GM12865 (cell line): ENCODE measurements around the gene POGK.

ENCODE experiments used
- DNase-seq: peaks from one replicate; pipeline ENCODE4 v3.0.0; 2010; ENCODE audit warnings: low read depth
- H3K4me3 ChIP-seq: 2 replicates; pipeline ENCODE4 v1.5.1; 2011; ENCODE audit warnings: mild to moderate bottlenecking, low read depth, low read length, control low read depth
- CTCF ChIP-seq: IDR thresholded peaks from 2 replicates; pipeline ENCODE4 v1.5.1; 2011; ENCODE audit warnings: low read length, control low read depth, low read depth, inconsistent platforms; ENCODE audit not compliant: insufficient read depth; ENCODE audit errors: missing control alignments

Gene POGK

GRCh38 chr1:166843322-166843721 is 4.0 kb downstream of the POGK start:
- no peak for DNase-seq
- H3K4me3 ChIP-seq: no peak overlapping the region
- TF ChIP-seq CTCF: no peak

DNA sequence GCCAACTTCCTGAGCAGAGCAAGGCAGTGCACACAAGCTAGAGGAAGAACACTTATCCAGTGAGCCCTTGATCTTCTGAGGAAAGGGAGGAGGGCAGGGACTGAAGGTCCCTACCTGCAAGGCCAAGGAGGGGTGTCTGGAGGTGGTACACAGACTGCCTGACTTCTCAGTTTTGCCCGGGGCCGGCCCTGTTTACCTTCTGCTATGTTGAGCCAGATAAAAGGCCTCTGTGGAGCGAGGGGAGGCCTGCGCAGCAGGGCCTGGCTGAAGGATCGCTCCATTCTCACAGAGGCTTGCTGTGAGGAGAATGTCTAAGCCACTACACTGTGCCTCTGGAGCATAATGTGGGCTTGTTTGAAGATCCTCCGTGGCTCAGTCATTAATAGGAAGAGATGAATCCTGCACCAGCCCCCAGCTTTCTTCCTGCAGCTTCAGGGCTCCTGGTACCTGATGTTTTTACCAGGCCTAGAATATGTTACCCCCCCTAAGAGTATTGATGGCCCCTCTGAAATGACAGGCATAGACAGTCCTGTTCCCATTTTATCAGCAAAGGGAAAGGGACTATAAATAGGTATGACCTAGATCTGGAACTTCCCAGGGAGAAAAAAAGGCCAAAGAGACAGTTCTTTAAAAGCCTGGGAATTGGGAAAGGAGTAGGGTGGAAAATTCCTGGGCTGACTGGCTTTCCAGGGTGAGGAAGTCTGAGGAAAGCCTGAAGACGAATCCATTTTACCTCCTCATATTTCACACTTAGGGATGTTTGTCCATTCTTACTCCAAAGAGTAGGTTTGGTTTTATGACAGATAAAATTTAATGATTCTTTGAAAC is 4.7 kb downstream of the POGK start:
- H3K4me3 ChIP-seq: no peak overlapping the region
- TF ChIP-seq CTCF: no peak
- DNase-seq: no peak

GRCh38 chr1:166844791-166845190 is 5.5 kb downstream of the POGK start:
- no peak for DNase-seq
- TF ChIP-seq CTCF: no peak
- H3K4me3 ChIP-seq: no peak overlapping the region

- no peak overlapping the region for H3K4me3 ChIP-seq
- DNase-seq: no peak
- no peak for TF ChIP-seq CTCF
Measured at GRCh38 chr1:166848193-166848592, 8.9 kb downstream of the POGK start.

GRCh38 chr1:166849135-166849534 is 9.9 kb downstream of the POGK start:
- H3K4me3 ChIP-seq: no peak overlapping the region
- no peak for TF ChIP-seq CTCF
- no peak for DNase-seq

GRCh38 chr1:166852918-166853317 is 13.6 kb downstream of the POGK start:
- no peak for TF ChIP-seq CTCF
- no peak for DNase-seq
- no peak overlapping the region for H3K4me3 ChIP-seq

DNA sequence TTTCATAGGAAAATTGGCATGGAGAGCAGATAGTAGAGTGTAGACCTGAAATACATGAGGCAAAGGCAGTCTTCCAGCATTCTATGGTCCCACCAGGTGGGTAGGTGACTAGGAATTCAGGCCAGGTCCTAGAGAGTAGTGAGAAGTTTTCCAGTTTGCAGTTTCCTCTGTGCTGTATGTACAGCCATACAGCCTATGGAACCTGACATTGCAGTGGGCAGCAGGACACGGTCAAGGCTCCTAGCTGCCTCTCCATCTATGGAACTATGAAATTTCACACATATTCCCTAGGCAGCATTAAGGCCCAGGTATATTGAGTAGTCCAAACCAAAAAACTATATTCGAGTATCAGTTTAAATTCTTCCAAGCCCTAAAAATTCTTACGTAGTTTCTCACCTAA is 16.3 kb downstream of the POGK start:
- TF ChIP-seq CTCF: no peak
- H3K4me3 ChIP-seq: no peak overlapping the region
- DNase-seq: no peak
